ENCODE measurements around the gene C1GALT1. TPM values are rescaled to one million over a fixed set of nuclear protein-coding genes. Genes with fewer than 3 reads are reported as not detected.
"Not testable (repeated sequence)": the region's sequence is repeated elsewhere in the genome, so short reads cannot be mapped to it uniquely, and the experiment has no call there.

C1GALT1 gene
- total RNA-seq, 1 donor from 2014 or later, result 20.6 TPM

DNA sequence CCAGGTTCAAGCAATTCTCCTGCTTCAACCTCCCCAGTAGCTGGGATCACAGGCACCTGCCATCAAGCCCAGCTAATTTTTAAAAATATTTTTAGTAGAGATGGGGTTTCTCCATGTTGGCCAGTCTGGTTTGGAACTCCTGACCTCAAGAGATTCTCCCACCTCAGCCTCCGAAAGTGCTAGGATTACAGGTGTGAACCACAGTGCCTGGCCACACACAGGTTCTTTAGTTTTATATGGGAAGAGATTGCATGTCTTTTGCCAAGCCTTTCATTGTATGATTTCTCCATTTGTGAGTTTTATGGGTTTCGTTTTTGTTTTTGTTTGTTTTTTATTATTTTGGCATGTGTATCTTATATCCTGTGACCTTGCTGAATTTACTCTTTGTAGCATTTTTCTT is 40.9 kb downstream of the C1GALT1 start:
- no peak for DNase-seq (ENCODE audit: low spot score)
- intact Hi-C loops (cut with DNase I), result no loop called here

DNA sequence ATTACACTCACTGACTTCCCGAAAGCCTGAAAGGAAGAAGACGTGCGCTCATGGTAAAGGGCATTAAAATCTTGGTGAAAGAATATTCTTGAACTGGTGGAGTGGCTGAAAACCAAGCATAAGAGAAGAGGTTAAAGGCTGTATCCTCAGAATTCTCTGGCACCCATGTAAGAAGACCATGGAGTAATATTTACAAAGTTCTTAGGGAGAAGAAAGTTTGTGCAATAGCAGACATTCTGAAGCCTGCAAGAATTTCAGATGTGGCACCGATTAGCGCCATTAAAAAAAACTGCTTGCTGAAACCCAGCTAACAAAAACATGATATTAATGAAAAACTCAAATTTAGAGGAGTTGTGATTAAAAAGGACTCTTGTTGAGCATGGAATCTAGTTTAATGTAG is 44.1 kb downstream of the C1GALT1 start:
- DNase-seq (ENCODE audit: low spot score), result no peak
- intact Hi-C loops (cut with DNase I), result no loop called here

DNA sequence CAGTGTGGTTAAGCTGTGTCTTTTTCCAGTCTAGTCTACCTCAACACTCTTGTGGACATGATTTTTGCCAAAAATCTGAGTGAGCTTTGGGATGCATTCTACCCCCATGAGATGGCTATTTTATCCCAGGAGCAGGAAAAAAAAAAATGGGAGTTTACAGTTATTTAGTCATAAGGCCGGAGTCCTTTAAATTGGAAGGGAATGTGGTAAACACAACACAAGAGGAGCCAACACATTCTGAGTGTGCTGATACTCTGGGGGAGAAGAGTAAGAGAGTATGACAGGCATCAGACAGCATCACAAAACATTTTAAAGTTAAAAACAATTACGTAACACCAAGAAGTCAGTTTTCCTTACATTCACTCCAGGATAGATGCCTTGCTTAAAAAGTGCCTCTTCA is 46.1 kb downstream of the C1GALT1 start:
- no peak for DNase-seq (ENCODE audit: low spot score)

DNA sequence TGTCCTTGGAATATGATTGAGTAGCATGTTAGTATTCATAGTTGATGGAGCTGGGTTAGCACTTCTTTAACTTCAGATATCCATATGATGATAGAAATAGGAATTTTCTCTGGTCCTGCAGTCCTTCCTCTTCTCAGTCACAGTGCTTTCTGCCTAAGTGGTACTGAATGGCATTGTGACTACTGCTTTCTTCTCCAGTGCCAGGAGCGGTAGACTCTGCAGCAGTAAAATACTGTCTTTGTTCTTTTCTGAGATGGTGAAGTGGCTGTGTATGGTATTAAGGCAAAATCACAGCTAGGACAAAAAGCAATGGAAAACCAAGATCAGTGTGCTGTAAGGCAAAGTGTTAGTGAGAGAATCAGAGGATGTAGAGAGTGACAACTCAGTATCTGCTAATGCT is 46.6 kb downstream of the C1GALT1 start:
- no peak for DNase-seq (ENCODE audit: low spot score)
- intact Hi-C loops (cut with DNase I), result no loop called here

More for the DNA sequence above, 46.1 kb downstream of the C1GALT1 start:
- intact Hi-C loops (cut with DNase I), result no loop called here

DNA sequence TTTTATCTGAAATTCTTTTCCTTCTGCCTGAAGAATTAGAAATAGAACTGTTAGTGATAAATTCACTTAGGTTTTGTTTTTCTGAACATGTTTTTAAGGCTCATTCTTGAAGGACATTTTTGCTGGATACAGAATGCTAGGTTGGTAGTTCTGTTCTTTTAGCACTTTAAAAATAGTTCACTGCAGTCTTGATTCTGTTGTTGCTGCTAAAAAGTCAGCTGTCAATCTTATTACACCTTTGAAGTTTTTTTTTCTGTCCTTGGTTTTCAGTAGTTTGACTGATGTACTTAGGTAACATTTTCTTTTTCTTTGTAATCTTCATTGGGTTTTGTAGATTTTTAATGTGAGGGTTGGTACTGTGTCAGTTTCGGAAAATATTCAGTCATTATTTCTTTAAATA is 48.7 kb downstream of the C1GALT1 start:
- DNase-seq (ENCODE audit: low spot score), result no peak
- intact Hi-C loops (cut with DNase I), result no loop called here

DNA sequence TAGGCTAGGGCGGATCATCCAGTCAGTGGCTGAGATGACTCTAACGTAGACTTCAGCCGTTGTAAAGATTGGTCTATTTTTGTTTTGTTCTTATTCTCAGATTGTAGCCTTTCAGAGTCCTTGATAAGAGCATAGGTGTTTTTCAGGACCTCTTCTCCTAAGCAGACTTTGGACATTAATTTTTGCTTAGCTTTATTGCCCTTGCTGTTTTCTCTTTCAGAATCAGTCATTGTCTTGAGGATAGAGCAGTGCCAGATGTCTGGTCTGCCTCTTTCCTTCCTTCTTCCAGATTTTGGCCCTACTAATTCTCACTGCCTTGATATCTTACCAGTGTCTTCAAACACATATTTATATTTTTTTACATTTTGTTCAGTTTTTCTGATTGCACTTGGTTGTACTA is 49.5 kb downstream of the C1GALT1 start:
- no peak for DNase-seq (ENCODE audit: low spot score)
- intact Hi-C loops (cut with DNase I), result no loop called here

DNA sequence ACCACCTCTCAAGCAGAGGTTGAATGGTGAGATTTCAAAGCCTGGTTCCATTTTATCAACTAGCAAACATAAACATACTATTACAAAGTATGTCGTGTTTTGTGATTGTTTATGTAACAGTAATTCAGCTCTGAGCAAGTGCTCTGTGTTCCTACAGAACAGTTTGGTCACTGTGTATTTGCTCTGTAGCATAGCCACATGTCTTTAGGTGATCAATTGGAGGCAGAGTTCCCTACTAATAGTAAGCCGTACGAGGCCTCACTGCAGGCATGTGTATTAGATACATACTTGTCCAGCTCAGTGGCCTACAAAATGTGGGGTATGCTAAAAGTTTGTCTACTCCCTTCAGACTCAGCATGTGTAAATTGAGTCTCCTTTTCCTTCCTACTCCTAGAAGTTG is 53.0 kb downstream of the C1GALT1 start:
- intact Hi-C loops (cut with DNase I), result no loop called here

DNA sequence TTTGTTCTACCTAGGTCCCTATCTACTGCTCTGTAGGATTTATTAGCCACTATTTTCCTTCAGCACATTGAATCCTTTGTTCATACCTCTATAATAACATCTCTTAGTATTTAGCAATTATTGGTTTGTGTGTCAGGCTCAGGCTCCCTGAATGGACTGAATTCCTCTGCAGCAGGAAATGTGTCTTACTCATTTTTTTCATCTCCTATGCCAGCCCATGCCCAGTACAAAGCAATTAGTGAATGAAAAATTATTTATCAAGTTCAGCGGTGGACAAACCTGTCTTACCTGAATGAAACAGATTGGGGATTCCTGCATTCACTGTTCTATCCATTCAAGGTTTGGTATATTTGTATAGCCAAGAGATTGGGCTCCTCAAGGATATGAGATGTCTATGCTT is 53.7 kb downstream of the C1GALT1 start:
- DNase-seq (ENCODE audit: low spot score), result no peak
- intact Hi-C loops (cut with DNase I), result no loop called here

More for the DNA sequence above, 53.0 kb downstream of the C1GALT1 start:
- no peak for DNase-seq (ENCODE audit: low spot score)

DNA sequence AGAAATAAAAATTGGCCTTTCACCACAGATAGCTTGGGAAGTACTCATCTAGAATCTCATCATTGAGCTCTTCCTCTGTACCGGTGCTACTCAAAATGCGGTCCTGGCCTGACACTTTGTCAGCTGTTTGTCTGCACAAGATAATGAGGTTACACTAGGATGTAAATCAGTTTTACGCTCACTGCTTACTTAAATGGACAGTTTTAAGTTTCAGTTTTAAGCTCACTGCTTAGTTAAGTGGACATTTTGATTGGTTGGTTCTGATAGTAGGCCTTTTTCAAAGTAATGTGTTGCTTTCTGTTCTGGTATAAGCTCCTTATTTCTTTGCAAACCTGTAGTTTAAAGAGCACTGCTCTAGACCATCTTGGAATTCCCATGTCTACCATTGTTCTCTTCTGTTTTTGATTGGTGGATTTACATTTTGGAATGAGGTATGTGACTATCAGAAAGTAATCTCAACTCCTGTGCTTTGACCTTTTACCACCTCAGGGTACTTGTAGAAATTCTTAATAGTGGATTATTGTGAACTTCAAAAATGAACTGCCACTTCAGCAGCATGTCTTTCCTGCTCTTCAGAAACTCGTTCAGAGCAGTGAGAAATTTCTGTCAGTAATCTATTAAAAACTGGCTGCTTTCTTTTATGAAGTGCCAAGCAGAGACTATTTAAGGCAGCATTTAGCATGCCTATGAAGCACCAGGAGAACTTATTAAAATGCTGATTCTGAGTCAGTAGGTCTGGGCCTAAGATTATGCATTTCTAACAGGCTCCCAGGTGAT is 55.0 kb downstream of the C1GALT1 start:
- DNase-seq (ENCODE audit: low spot score), result no peak
- intact Hi-C loops (cut with DNase I), result no loop called here

DNA sequence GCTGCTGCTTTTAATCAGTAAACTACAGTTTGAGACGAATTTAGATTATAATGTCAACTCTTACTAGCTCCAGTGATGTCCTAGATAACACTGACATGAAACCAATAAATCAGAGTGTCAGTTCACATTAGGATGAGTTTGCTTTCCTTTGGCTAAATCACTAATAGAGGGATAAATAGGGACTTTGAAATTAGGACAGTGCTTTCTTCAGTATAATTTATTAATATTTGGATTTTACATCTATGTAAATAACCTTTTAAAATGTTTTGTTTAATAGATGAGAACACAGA is 55.6 kb downstream of the C1GALT1 start:
- intact Hi-C loops (cut with DNase I), result no loop called here
- no peak for DNase-seq (ENCODE audit: low spot score)

DNA sequence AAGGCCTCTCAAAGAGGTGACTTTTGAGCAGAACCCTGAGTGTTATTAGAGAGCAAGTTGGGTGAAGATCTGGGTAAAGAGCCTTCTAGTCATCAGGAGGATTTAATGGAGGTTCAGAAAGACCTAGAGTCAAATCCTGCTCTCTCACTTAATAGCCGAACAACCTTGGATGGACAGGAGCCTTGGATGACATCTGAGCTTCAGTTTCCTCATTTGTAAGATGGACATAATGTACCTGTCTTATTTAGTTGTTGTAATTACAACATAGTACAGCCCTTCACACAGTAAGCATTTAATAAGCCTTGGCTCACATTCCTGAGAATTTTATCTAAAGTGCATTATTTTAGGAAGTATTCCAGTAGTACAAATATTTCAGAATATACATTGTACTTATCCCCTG is 57.0 kb downstream of the C1GALT1 start:
- intact Hi-C loops (cut with DNase I), result no loop called here
- DNase-seq (ENCODE audit: low spot score), result no peak

DNA sequence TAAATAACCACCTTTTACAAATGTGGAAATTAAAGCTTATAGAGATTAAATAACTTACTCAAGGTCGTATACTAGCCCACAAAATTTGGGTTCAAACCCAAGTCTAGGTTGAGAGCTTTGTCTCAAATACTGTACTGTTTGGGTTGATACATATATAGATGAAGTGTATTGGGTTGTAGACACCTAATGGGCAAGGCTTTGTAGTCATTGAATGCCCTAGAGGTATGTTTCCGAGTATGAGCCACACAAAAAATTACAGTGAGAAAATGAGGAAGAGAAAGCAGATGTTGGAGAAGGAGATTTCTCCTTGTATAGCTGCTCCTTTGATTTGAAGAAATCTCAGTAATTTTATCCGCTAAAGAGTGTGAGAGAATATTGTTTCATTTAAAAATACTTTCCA is 60.6 kb downstream of the C1GALT1 start:
- DNase-seq (ENCODE audit: low spot score), result no peak
- intact Hi-C loops (cut with DNase I), result no loop called here

DNA sequence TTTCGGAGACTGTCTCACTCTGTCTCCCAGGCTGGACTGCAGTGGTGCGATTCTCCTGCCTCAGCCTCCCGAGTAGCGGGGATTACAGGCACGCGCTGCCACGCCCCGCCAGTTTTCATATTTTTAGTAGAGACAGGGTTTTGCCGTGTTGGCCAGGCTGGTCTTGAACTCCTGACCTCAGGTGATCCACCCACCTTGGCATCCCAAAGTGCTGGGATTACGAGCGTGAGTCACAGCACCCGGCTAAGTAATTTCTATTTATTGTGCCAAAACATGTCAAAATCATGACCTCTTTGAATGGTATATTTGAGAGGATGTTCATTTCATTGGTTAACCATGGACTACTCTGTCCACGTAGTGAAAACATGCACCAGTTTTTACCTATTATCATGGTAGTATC is 62.9 kb downstream of the C1GALT1 start:
- DNase-seq (ENCODE audit: low spot score); intact Hi-C loops (cut with DNase I): not testable (repeated sequence)

DNA sequence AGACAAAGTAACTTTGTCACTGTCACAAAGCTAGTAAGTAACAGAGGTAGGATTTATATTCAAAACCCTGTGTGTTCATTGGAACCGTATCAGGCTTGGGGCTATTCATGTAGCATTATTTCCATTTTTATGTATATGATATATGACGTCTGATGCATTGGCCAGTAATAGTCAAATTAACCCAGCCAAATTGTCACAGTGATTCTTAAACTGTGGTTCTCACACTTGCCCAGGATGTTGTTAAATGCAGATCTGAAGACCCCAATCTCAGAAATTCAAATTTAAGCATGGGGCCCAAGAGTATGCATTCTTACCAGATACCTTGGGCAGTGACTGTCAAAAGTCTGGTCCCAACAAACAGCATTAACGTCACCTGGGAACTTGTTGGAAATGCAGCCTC is 63.9 kb downstream of the C1GALT1 start:
- intact Hi-C loops (cut with DNase I), result no loop called here
- DNase-seq (ENCODE audit: low spot score), result no peak

DNA sequence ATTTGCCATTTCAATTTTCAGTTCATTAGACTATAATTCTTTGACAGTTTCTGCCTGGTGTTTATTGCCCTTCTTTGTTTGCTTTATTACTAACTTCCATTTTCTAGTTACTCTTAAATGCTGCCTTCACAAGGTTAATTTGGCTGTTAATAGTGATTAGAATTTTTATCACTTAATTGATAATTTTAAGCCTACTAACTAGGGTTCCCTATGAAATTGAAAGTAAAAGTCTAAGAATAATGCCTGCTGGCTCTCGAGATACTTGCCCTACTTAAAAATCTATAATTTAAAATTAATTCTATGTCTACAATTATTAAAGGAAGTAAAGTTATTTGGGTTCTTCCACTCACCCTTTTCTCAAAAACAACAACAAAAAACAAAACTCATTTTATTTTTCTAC is 65.3 kb downstream of the C1GALT1 start:
- intact Hi-C loops (cut with DNase I), result no loop called here
- DNase-seq (ENCODE audit: low spot score), result no peak

DNA sequence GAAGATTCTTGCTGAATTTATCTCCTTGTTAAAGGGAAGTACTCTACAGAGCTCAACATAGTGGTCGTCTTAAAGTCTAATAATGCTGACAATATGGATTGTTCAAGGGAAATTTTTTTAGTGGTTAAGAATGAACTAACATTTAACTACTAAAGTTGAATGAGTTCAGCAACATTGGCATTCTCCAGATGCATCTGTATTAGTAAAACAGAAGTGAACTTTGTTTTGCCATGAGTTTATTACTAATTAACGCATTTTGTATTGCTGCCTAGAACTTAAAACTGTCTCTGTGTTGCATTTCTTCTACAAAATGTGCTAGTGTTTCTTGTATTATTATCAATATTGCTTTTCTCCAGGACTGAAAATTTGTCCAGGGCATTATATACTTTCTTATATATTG is 67.5 kb downstream of the C1GALT1 start:
- no peak for DNase-seq (ENCODE audit: low spot score)
- intact Hi-C loops (cut with DNase I), result no loop called here

DNA sequence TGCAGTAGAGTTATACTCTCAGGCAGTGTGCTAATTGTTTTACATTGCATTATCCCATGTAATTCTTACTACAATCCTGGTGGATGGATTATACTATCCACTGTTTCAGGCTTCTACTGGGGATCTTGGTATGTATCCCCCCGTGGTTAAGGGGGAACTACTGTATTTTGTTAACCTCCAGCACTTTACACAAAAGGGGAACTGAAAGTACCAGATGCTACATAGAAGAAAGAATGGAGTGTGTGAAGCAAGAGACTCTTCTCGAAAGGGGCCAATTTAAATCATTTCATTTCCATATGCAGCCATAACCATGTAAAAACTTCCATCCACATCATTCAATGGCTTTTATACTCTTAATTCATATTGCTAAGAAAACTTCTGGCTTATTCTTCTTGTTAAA is 69.4 kb downstream of the C1GALT1 start:
- DNase-seq (ENCODE audit: low spot score), result no peak

DNA sequence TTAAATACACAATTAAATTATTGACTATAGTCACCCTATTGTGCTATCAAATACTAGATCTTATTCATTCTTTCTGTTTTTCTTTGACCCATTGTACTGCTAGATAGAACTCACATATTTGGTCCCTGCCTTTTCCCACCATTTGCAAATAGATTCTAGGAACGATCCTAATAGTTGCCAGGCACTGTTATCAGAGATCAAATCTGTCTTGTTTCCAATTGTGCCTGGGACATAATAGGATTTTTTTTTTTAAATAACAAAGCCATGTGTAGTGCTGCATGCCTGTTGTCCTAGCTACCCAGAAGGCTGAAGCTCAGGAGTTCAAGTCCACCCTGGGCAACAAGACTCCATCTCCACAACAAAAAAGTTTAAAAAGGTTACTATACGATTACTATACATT is 72.0 kb downstream of the C1GALT1 start:
- intact Hi-C loops (cut with DNase I), result no loop called here
- DNase-seq (ENCODE audit: low spot score), result no peak

More for the DNA sequence above, 69.4 kb downstream of the C1GALT1 start:
- intact Hi-C loops (cut with DNase I), result no loop called here

DNA sequence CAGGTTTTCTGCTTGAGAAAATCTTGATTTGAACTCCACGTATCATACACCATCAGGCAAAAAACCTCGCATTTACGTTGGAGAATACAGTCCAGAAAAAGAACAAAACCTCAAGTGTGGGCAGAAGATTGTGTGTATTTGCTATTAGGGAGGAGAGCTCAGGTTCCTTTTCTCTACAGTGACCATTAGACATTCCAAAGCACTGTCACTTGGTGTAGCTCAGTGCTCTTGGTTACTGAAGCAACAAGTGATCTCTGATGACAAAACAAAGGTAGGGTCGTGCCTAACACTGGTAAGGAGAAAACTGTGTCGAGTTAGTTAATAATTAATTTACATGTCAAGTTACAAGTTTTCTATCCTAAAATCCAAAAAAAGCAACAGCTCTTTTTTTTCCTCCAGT is 72.6 kb downstream of the C1GALT1 start:
- no peak for DNase-seq (ENCODE audit: low spot score)
- intact Hi-C loops (cut with DNase I), result no loop called here

DNA sequence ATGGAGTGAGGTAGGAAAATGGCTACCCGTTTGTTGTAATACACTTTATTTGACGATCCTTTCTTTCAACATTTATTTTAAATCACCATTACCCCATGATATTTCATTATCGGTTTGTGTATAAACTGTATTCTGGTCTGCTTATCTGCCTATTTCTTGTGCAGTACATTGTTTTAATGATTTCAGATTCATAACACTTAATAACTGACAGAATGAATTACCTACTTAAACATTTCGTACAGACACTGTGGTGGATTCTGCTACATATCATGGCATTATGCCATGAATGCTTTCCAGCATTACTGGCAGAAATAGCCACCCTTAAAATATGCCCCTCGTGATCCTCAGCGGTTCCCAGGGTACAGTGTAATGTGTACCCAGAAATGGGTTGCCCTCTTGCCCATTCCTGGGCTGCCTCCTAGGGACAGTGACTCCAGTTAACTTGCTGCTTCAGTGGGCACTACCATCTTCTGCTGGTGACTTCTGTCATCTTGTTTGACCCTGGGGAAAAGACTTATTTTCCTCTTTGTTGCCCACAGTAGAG is 74.5 kb downstream of the C1GALT1 start:
- intact Hi-C loops (cut with DNase I), result no loop called here
- no peak for DNase-seq (ENCODE audit: low spot score)

DNA sequence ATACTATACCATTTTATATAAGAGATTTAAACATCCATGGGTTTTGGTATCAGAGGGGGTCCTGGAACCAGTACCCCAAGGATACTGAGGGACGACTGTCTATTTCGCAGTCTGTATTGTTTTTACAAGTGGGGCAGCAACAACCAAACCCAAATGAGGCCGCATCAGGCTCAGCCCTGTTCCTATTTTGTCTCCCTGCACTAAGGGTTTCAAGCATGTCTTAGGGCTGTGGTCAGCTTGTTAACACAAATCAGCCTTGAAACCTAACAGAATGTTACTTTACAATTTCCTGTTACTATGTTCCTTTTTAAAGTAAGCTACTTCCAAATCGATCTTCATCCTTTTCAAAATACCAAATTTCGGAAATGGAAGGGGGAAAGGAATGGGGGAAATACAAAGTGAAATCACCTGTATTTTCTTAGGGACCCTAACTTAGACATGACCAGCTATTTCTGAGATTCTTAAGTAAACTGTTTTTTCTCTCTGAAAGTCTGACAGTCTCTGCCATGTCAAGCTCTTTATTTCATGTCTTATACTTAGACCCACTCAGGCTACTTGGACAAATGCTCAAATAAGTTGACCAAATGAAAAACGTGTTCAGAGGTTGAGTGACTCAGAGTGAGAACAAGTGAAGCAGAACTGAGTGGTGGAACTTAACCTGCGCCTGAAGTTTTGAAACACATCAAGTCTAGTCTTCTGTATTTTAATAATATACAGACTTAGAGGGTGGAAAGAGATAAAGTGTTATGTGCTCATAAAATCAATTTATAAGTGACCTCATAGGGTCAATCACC is 75.8 kb downstream of the C1GALT1 start:
- intact Hi-C loops (cut with DNase I), result no loop called here

More for the DNA sequence above, 75.8 kb downstream of the C1GALT1 start:
- no peak for DNase-seq (ENCODE audit: low spot score)
